ENCODE measurements around the gene MRE11.

Gene MRE11

GRCh38 chr11:94494126-94494680, 559 bp upstream of the MRE11 start:
- TF ChIP-seq SIN3A (IDR thresholded peaks at IDR 0.05; ENCODE audit: borderline replicate concordance, insufficient read depth, low read length) (no peak), POLR2AphosphoS5 (IDR thresholded peaks at IDR 0.05; ENCODE audit: low read depth, low read length) (no peak), REST (IDR thresholded peaks at IDR 0.05; ENCODE audit: insufficient read depth in 1 of 2, low read depth in 2 of 2, low read length in 2 of 2) (no peak), FOXP2 (optimal IDR thresholded peaks at IDR 0.05; ENCODE audit: borderline replicate concordance, extremely low read depth, extremely low read length, insufficient read depth) (no peak), TAF1 (IDR thresholded peaks at IDR 0.05; ENCODE audit: borderline replicate concordance, insufficient read depth, low read length) (no peak)

GRCh38 chr11:94486068-94486467, 7.6 kb downstream of the MRE11 start:
- no peak for TF ChIP-seq FOXP2 (optimal IDR thresholded peaks at IDR 0.05; ENCODE audit: borderline replicate concordance, extremely low read depth, extremely low read length, insufficient read depth)
- TF ChIP-seq TAF1 (IDR thresholded peaks at IDR 0.05; ENCODE audit: borderline replicate concordance, insufficient read depth, low read length): no peak
- TF ChIP-seq POLR2AphosphoS5 (IDR thresholded peaks at IDR 0.05; ENCODE audit: low read depth, low read length): no peak
- no peak for TF ChIP-seq SIN3A (IDR thresholded peaks at IDR 0.05; ENCODE audit: borderline replicate concordance, insufficient read depth, low read length)
- TF ChIP-seq REST (IDR thresholded peaks at IDR 0.05; ENCODE audit: insufficient read depth in 1 of 2, low read depth in 2 of 2, low read length in 2 of 2): no peak

DNA sequence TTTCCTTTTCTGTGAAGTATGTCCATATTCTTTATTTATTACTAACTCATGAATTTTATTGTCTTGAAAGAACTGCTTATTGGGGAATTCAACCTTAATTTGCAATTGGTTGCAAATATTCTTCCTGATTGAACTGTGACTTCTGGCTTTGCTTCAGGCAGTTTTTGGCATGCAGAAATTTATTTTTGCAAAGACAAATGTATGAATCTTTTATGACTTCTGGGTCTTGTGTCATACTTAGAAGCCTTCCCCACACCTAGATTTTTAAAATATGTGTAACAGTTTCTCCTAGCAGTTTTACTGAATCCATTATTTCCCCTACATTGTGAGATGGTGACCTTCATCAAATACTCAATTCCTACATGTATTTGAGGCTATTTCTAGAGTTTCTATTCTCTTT, 12.3 kb downstream of the MRE11 start:
- TF ChIP-seq FOXP2 (optimal IDR thresholded peaks at IDR 0.05; ENCODE audit: borderline replicate concordance, extremely low read depth, extremely low read length, insufficient read depth) (no peak), POLR2AphosphoS5 (IDR thresholded peaks at IDR 0.05; ENCODE audit: low read depth, low read length) (no peak), SIN3A (IDR thresholded peaks at IDR 0.05; ENCODE audit: borderline replicate concordance, insufficient read depth, low read length) (no peak), REST (IDR thresholded peaks at IDR 0.05; ENCODE audit: insufficient read depth in 1 of 2, low read depth in 2 of 2, low read length in 2 of 2) (no peak), TAF1 (IDR thresholded peaks at IDR 0.05; ENCODE audit: borderline replicate concordance, insufficient read depth, low read length) (no peak)

- no peak for TF ChIP-seq REST (IDR thresholded peaks at IDR 0.05; ENCODE audit: insufficient read depth in 1 of 2, low read depth in 2 of 2, low read length in 2 of 2)
- TF ChIP-seq POLR2AphosphoS5 (IDR thresholded peaks at IDR 0.05; ENCODE audit: low read depth, low read length): no peak
- TF ChIP-seq TAF1 (IDR thresholded peaks at IDR 0.05; ENCODE audit: borderline replicate concordance, insufficient read depth, low read length): no peak
- no peak for TF ChIP-seq FOXP2 (optimal IDR thresholded peaks at IDR 0.05; ENCODE audit: borderline replicate concordance, extremely low read depth, extremely low read length, insufficient read depth)
- TF ChIP-seq SIN3A (IDR thresholded peaks at IDR 0.05; ENCODE audit: borderline replicate concordance, insufficient read depth, low read length): no peak
Measured at GRCh38 chr11:94477624-94478023, 16.0 kb downstream of the MRE11 start.

Measured in PFSK-1 (cell line).